ENCODE data around the gene RERE.

Gene RERE

DNA sequence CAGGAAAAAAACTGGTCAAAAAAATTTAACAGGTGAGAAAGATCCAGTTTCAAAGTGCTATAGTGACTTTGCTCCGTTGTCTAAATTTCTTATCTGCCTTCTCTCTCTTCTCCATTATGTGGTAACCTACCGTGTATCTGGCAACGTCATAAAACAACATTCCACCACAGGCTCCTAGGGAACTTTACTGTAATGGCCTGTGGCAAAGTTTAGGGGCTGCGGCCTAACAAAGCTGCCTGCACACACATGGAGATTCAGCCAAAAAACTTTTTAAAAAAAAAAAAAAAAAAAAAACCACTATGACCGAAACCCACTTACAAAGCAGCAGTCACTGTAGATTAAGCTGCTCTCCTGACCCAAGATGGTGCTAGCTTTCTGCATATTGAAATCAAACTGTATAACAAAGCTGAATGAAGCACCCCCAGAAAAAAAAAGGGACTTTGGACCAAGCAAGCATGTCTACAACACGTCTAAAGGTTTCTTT is 296.9 kb downstream of the RERE start:
- TF ChIP-seq, protein P1, sequence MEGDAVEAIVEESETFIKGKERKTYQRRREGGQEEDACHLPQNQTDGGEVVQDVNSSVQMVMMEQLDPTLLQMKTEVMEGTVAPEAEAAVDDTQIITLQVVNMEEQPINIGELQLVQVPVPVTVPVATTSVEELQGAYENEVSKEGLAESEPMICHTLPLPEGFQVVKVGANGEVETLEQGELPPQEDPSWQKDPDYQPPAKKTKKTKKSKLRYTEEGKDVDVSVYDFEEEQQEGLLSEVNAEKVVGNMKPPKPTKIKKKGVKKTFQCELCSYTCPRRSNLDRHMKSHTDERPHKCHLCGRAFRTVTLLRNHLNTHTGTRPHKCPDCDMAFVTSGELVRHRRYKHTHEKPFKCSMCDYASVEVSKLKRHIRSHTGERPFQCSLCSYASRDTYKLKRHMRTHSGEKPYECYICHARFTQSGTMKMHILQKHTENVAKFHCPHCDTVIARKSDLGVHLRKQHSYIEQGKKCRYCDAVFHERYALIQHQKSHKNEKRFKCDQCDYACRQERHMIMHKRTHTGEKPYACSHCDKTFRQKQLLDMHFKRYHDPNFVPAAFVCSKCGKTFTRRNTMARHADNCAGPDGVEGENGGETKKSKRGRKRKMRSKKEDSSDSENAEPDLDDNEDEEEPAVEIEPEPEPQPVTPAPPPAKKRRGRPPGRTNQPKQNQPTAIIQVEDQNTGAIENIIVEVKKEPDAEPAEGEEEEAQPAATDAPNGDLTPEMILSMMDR (conservative IDR thresholded peaks at IDR 0.05; ENCODE audit: control insufficient read depth, insufficient read depth, low read depth, low read length), result no peak
- DNase-seq (ENCODE audit: low read depth), result no peak
- H3K4me3 ChIP-seq (ENCODE audit: control insufficient read depth, low read depth, low read length), result no peak overlapping the region

DNA sequence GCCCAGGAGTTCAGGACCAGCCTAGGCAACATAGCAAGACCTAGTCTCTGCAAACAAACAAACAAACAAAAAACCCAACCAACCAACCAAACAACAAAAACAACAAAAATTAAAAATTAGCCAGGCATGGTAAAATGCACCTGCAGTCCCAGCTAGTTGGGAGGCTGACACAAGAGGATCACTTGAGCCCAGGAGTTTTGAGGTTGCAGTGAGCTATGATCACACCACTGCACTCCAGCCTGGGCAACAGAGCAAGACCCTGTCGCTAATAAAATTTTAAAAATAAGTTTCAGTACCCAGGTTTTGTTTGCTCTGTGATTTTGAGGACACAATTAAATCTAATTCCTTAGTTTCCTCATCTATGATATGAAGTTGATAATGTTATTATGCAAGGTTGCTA is 298.3 kb downstream of the RERE start:
- DNase-seq (ENCODE audit: low read depth), result no peak
- H3K4me3 ChIP-seq (ENCODE audit: control insufficient read depth, low read depth, low read length), result no peak overlapping the region
- TF ChIP-seq, protein P1 (conservative IDR thresholded peaks at IDR 0.05; ENCODE audit: control insufficient read depth, insufficient read depth, low read depth, low read length), result no peak

DNA sequence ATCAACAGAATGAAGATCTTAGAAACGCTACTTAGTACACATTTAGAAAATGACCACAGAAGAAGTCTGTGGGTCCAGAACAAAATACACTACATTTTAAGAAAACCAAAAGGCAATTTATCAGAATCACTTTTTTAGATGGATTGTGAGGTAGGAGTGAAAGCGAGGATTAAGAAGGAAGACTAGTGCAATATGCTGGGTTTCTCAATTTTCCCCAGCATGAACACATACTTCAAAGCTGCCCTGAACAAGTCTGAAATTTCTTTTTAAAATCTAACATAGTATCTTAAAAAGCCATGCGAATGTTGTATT is 299.0 kb downstream of the RERE start:
- no peak for DNase-seq (ENCODE audit: low read depth)
- no peak overlapping the region for H3K4me3 ChIP-seq (ENCODE audit: control insufficient read depth, low read depth, low read length)
- TF ChIP-seq, protein P1 (conservative IDR thresholded peaks at IDR 0.05; ENCODE audit: control insufficient read depth, insufficient read depth, low read depth, low read length), result no peak

DNA sequence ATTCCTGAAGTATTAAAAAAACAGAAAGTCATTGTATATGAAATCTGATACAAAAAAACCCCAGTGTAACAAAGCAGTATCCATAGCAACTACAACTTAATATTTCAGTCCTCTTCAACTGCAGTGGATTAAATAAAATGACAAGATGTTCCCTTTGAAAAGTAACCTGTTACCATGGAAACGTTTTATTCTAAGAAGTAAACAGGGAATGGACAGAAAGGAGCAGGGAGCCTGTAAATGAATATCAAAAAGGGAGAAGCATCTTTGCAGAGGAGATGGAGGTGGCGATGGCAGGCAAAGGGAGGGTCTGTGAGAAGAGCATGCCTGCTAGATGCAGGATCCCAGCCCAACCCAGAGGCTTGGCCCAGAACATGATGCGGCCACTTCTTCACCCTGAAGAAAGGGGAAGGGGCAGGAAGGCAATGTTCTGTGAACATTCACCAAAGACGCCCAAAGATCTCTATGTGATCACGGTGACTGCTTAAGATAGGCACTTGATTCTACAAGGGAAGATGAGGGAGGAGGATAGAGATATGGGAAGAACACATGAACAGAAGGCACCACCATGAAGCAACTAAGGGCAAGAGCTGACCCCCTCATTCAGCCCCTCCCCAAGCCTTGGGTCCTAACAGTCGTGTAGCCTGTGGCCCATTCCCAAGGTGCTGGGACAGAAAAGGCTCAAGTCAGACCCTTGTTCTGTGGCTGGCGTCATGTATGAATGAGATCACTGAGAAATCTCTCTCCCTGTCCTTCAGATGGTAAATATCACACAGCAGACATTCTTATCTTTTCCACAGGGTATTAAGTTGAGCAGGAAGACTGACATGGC is 299.6 kb downstream of the RERE start:
- H3K4me3 ChIP-seq (ENCODE audit: control insufficient read depth, low read depth, low read length), result no peak overlapping the region
- TF ChIP-seq, protein P1 (conservative IDR thresholded peaks at IDR 0.05; ENCODE audit: control insufficient read depth, insufficient read depth, low read depth, low read length), result no peak
- DNase-seq (ENCODE audit: low read depth), result peak; percentile 47

DNA sequence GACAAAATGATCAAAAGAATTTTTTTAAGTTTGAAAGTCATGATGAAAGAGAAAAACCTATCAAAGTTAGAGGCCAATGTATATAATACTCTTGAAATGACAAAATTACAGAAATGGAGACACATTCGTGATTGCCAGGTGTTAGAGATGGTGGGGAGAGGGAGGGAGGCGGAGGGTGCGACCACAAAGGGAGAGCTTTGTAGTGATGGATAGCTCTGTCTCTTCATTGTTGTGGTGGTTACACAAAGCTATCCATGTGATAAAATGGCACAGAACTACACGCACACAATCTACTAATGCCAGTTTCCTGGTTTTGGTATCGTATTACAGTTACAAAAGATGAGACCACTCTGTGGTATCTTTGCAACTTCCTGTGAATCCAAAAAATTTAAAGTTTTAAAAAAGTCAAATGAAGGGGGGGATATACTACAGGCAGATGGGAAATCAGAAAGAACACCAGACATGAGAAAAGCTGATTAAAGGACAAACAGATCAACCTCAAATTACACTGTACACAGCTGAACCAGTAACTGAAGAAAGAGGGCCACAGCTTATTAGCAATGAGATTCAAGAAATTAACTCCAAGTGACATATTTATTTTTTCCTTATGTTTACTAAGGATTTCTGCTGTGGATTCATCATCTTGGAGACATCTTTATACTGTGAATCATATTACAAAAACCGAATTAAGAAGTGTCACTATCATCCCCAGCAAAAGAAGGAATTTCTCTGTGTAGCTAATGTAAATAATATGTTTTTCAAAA is 300.5 kb downstream of the RERE start:
- peak; percentile 58 for DNase-seq (ENCODE audit: low read depth)
- TF ChIP-seq, protein P1 (conservative IDR thresholded peaks at IDR 0.05; ENCODE audit: control insufficient read depth, insufficient read depth, low read depth, low read length), result no peak
- H3K4me3 ChIP-seq (ENCODE audit: control insufficient read depth, low read depth, low read length), result no peak overlapping the region

DNA sequence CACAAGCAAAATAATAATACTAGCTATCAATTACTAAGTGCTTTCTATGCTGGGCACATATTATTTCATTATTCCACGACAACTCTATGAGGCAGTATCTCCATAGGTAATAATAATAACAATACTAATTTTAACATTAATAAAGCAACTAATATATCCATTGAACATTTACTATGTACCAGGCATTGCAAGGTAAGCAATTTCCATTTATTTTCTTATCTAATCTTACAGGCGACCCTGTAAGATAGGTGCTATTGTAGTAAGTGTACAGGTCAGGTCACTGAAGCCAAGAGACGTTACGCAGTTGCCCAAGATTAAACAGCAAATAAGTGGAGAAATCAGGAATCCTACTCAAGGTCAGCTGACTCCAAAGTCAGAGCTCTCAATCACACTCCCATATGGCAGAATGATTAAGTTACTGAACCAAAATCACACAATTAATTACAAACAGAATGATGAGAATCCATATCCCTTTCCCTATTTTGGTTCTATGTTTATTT is 301.1 kb downstream of the RERE start:
- no peak overlapping the region for H3K4me3 ChIP-seq (ENCODE audit: control insufficient read depth, low read depth, low read length)
- TF ChIP-seq, protein P1 (conservative IDR thresholded peaks at IDR 0.05; ENCODE audit: control insufficient read depth, insufficient read depth, low read depth, low read length), result no peak
- DNase-seq (ENCODE audit: low read depth), result no peak
